Cardiac muscle cell (in vitro differentiated cells and primary cell): Measurements from ENCODE around the gene LRWD1. TPM values are rescaled to one million over a fixed set of nuclear protein-coding genes. Genes with fewer than 3 reads are reported as not detected.
A peak's percentile ranks its signal among the peaks of the same experiment; 100 is the strongest.
"Not testable (repeated sequence)": the region's sequence is repeated elsewhere in the genome, so short reads cannot be mapped to it uniquely, and the experiment has no call there.

Experiments used
- DNase-seq, 2 donors: peaks; one replicate each; pipeline versions ENCODE4 v3.0.0 to v3.0.0-alpha.2; 2010 to 2017; ENCODE audit warnings: low read depth in 1 of 2, low spot score in 1 of 2
- H3K27ac ChIP-seq: fragments of 200-600 bp; sonication (generic); 2 replicates; pipeline ENCODE4 v1.5.1; 2016
- H3K27me3 ChIP-seq: fragments of 200-600 bp; sonication (generic); 2 replicates; pipeline ENCODE4 v1.6.0; 2016; ENCODE audit warnings: control low read depth
- H3K36me3 ChIP-seq: fragments of 200-600 bp; sonication (generic); 2 replicates; pipeline ENCODE4 v1.5.1; 2016; ENCODE audit warnings: control low read depth
- H3K4me1 ChIP-seq: fragments of 200-600 bp; sonication (generic); 2 replicates; pipeline ENCODE4 v1.8.1; 2017; ENCODE audit warnings: low read depth, mild to moderate bottlenecking, mixed run types
- H3K4me3 ChIP-seq: fragments of 200-600 bp; sonication (generic); 2 replicates; pipeline ENCODE4 v1.5.1; 2016; ENCODE audit warnings: mild to moderate bottlenecking
- H3K9me3 ChIP-seq: fragments of 200-600 bp; sonication (generic); 2 replicates; pipeline ENCODE4 v1.5.1; 2017; ENCODE audit warnings: low read depth, mild to moderate bottlenecking, control low read depth
- polyA plus RNA-seq: library from polyadenylated mRNA; unstranded; fragments of >200 nt; fragmentation: Nextera tagmentation; extraction: Ambion mirVana; gene quantifications from 2 replicates; pipeline ENCODE4 v1.2.1, GENCODE V29; 2016
- total RNA-seq: library from RNA; depleted of rRNA; stranded (reverse); fragments of >200 nt; gene quantifications from 2 replicates; pipeline ENCODE4 v1.2.3, GENCODE V29; 2016

Gene LRWD1
- total and polyA plus RNA-seq, 2 experiments from 2014 or later: 26.8 to 34.9 TPM

GRCh38 chr7:102507410-102508088 lies 42.8 kb downstream of the LRWD1 start:
- H3K27ac ChIP-seq, H3K9me3 ChIP-seq, H3K36me3 ChIP-seq, H3K4me3 ChIP-seq, DNase-seq, H3K27me3 ChIP-seq, H3K4me1 ChIP-seq: not testable (repeated sequence)

GRCh38 chr7:102510575-102510974 lies 45.8 kb downstream of the LRWD1 start:
- not testable (repeated sequence) for DNase-seq, H3K4me1 ChIP-seq, H3K27ac ChIP-seq, H3K9me3 ChIP-seq, H3K36me3 ChIP-seq, H3K4me3 ChIP-seq, H3K27me3 ChIP-seq

- H3K27me3 ChIP-seq, H3K4me1 ChIP-seq, H3K4me3 ChIP-seq, DNase-seq, H3K9me3 ChIP-seq, H3K27ac ChIP-seq, H3K36me3 ChIP-seq: not testable (repeated sequence)
Measured at GRCh38 chr7:102511860-102512522, 47.2 kb downstream of the LRWD1 start.

- not testable (repeated sequence) for H3K4me1 ChIP-seq, H3K36me3 ChIP-seq, H3K27me3 ChIP-seq, H3K4me3 ChIP-seq, H3K9me3 ChIP-seq, H3K27ac ChIP-seq
- DNase-seq: peak; percentile 61
Measured at GRCh38 chr7:102512642-102513221, 47.9 kb downstream of the LRWD1 start.

GRCh38 chr7:102514881-102515721 lies 50.3 kb downstream of the LRWD1 start:
- H3K4me3 ChIP-seq, H3K27me3 ChIP-seq, H3K36me3 ChIP-seq, DNase-seq, H3K27ac ChIP-seq, H3K4me1 ChIP-seq, H3K9me3 ChIP-seq: not testable (repeated sequence)

- not testable (repeated sequence) for DNase-seq, H3K9me3 ChIP-seq, H3K27ac ChIP-seq, H3K4me1 ChIP-seq, H3K36me3 ChIP-seq, H3K4me3 ChIP-seq, H3K27me3 ChIP-seq
Measured at GRCh38 chr7:102515889-102516288, 51.1 kb downstream of the LRWD1 start.

- H3K4me3 ChIP-seq, H3K36me3 ChIP-seq, H3K27ac ChIP-seq, DNase-seq, H3K4me1 ChIP-seq, H3K9me3 ChIP-seq, H3K27me3 ChIP-seq: not testable (repeated sequence)
Measured at GRCh38 chr7:102516951-102517350, 52.2 kb downstream of the LRWD1 start.

- H3K27ac ChIP-seq, H3K36me3 ChIP-seq, H3K4me1 ChIP-seq, H3K27me3 ChIP-seq, H3K9me3 ChIP-seq: not testable (repeated sequence)
- H3K4me3 ChIP-seq: peak within 1 kb of the TSS; percentile 16
- DNase-seq: peak in 1 of 2 donors; percentile 33
Measured at GRCh38 chr7:102517550-102518147, 52.9 kb downstream of the LRWD1 start, which contains the start of gene RASA4B. TSS of gene RASA4B (minus strand) at chr7:102517777. CDS start at chr7:102517710, 67 bp downstream.

GRCh38 chr7:102520797-102521196 lies 56.0 kb downstream of the LRWD1 start:
- not testable (repeated sequence) for H3K9me3 ChIP-seq, H3K4me1 ChIP-seq

More at GRCh38 chr7:102520797-102521196, 56.0 kb downstream of the LRWD1 start:
- H3K4me3 ChIP-seq, H3K36me3 ChIP-seq, H3K27me3 ChIP-seq, DNase-seq, H3K27ac ChIP-seq: not testable (repeated sequence)

Other genes starting within 250 kb of the LRWD1 start
- 12.7 and 17.4 TPM in 2 replicates for gene SH2B2, start 178.1 kb upstream of the LRWD1 start, total RNA-seq
- 10.2 and 13.1 TPM in 2 replicates for gene SH2B2, start 178.1 kb upstream of the LRWD1 start, polyA plus RNA-seq
- gene SPDYE6, start 108.5 kb upstream of the LRWD1 start, total RNA-seq: 0.18 TPM in 1 of 2 replicates, not detected in the other
- 2.2 and 2.4 TPM in 2 replicates for gene SPDYE6, start 108.5 kb upstream of the LRWD1 start, polyA plus RNA-seq
- 46.9 and 60.1 TPM in 2 replicates for gene PRKRIP1, start 68.6 kb upstream of the LRWD1 start, total RNA-seq
- gene PRKRIP1, start 68.6 kb upstream of the LRWD1 start, polyA plus RNA-seq: 60.0 and 76.3 TPM in 2 replicates
- gene ORAI2, start 31.4 kb upstream of the LRWD1 start, total RNA-seq: 20.4 and 31.0 TPM in 2 replicates
- gene ORAI2, start 31.4 kb upstream of the LRWD1 start, polyA plus RNA-seq: 23.0 and 25.5 TPM in 2 replicates
- 31.8 and 82.4 TPM in 2 replicates for gene ALKBH4, start 121 bp upstream of the LRWD1 start, total RNA-seq
- 26.7 and 31.7 TPM in 2 replicates for gene ALKBH4, start 121 bp upstream of the LRWD1 start, polyA plus RNA-seq
- gene POLR2J, start 13.9 kb downstream of the LRWD1 start, total RNA-seq: 31.8 and 65.3 TPM in 2 replicates
- gene POLR2J, start 13.9 kb downstream of the LRWD1 start, polyA plus RNA-seq: 92.3 and 121 TPM in 2 replicates
- gene RASA4B, start 52.8 kb downstream of the LRWD1 start, total RNA-seq: 4.7 and 15.1 TPM in 2 replicates
- 8.5 and 15.1 TPM in 2 replicates for gene RASA4B, start 52.8 kb downstream of the LRWD1 start, polyA plus RNA-seq
- gene UPK3BL2, start 78.7 kb downstream of the LRWD1 start, total RNA-seq: 10.0 and 23.9 TPM in 2 replicates
- 29.7 and 31.2 TPM in 2 replicates for gene UPK3BL2, start 78.7 kb downstream of the LRWD1 start, polyA plus RNA-seq
- gene SPDYE2, start 86.2 kb downstream of the LRWD1 start, total RNA-seq: not detected in 2 replicates
- gene SPDYE2, start 86.2 kb downstream of the LRWD1 start, polyA plus RNA-seq: 8.5 and 12.5 TPM in 2 replicates
- gene POLR2J3, start 107.6 kb downstream of the LRWD1 start, total RNA-seq: 21.5 and 50.3 TPM in 2 replicates
- 152 and 153 TPM in 2 replicates for gene POLR2J3, start 107.6 kb downstream of the LRWD1 start, polyA plus RNA-seq
- gene RASA4, start 151.8 kb downstream of the LRWD1 start, total RNA-seq: 11.7 and 37.1 TPM in 2 replicates
- 15.1 and 53.1 TPM in 2 replicates for gene RASA4, start 151.8 kb downstream of the LRWD1 start, polyA plus RNA-seq
- 59.0 and 72.5 TPM in 2 replicates for gene UPK3BL1, start 177.8 kb downstream of the LRWD1 start, total RNA-seq
- gene UPK3BL1, start 177.8 kb downstream of the LRWD1 start, polyA plus RNA-seq: 59.4 and 60.5 TPM in 2 replicates
- not detected in 2 replicates for gene SPDYE2B, start 185.3 kb downstream of the LRWD1 start, total RNA-seq
- gene SPDYE2B, start 185.3 kb downstream of the LRWD1 start, polyA plus RNA-seq: 0.43 and 0.72 TPM in 2 replicates
- 2.4 and 5.0 TPM in 2 replicates for gene POLR2J2, start 206.7 kb downstream of the LRWD1 start, total RNA-seq
- 27.7 and 32.6 TPM in 2 replicates for gene POLR2J2, start 206.7 kb downstream of the LRWD1 start, polyA plus RNA-seq